GM18519 (cell line): Measurements from ENCODE around the gene SLC25A1.

ENCODE experiments used
- ATAC-seq: cut with Tn5 transposase; IDR thresholded peaks from one replicate; pipeline ENCODE4 v1.9.1; 2021; ENCODE audit warnings: mild to moderate bottlenecking, moderate library complexity; ENCODE audit not compliant: unreplicated experiment, low FRiP score

The SLC25A1 gene

DNA sequence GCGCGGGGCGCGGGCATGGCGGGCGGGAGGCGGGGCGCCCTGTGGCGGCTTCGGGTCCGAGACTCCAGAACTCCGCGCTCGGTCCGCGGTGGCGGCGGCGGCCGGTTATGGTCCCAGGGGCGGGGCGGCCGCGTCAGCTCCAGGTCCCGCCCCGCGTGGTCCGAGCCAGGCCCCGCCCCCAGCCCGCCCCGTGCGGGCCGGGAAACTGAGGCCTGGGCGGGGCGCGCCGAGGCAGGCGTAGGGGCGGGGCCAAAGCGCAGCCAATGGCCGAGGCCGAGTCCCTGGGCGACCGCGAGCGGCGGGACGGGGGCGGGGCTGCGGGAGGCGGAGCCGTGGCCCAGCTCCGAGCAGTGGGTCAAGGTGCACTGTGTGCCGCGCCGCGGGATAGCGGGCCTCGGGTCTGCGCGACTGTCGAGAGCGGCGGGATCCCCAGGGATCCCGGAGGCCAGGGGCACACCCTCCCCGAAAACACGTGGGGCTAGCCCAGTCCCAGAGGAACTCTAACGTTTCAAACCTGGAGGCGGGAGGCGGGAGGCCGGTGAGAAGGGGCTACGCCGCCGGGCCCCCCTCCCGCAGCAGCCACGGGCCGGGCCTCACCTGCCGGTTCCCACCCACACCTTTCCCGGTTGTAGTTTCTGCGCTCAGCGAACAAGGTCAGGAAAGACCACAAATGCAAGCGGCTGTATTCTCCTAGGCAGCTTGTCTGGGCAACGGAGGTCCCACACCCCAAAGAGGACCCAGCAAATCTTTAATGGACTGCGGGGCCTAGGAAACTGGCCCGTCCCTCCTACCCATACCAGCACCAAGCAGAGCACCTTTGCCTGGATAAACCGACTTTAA lies at the start of gene SLC25A1:
Gene SLC25A1 (minus strand): TSS at position 80 of the 840 bp plus-strand sequence. CDS start 63 bp downstream, at position 17.
- peak; percentile 38 for ATAC-seq

DNA sequence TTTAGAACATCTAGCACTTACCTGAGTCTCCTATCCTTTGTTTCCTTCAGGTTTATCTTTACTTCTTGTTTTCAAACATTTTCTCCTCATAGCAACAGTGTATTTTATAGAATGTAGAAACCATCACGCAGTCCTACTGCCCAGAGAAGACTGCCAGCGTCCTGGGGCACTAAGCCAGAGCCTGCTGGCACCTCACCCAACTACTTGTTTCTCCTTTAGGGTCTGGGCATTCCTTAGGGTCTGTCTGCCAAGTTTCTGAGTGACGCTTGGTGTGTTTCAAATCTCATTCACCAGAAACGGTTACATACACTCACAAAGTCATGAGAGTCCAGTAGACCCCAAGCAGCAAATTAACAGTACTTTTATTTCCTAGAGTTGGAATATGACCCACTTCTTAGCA lies 49.6 kb upstream of the SLC25A1 start:
- no peak for ATAC-seq

DNA sequence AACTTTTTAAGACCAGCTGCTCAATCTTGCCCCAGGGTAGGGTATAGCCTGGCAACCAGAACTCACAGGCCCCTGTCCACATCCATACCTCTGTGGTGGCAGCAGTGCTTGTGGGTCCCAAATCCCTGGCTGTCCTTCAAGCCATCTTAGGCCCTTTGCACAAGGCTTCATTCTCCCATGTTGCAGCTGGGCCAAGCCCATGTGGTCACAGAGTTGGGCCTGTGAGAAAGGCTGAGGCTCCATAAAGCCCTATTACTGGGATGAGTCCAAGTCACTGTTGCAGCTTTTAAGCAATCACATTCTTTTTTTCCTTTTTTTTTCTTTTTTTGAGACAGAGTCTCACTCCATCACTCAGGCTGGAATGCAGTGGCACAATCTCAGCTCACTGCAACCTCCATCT lies 47.9 kb upstream of the SLC25A1 start:
- no peak for ATAC-seq

DNA sequence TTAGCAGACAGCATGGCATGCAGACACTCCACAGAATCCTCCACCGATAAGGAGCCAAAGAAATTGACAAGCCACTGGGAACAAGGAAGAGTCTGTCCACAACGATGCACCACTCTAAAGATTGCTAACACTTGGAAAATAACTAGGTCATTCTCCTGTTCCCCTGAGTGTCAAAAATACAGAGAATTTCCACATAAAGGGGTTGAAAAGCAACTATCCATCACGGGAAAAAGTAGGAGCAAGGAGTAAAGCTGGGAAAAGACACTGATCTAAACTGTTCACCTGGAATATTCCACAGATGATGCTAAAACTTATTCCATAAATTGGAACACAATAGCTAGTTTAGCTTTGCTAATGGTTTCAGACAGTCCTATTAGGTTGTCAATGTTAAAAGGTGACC lies 47.0 kb upstream of the SLC25A1 start:
- ATAC-seq: no peak

DNA sequence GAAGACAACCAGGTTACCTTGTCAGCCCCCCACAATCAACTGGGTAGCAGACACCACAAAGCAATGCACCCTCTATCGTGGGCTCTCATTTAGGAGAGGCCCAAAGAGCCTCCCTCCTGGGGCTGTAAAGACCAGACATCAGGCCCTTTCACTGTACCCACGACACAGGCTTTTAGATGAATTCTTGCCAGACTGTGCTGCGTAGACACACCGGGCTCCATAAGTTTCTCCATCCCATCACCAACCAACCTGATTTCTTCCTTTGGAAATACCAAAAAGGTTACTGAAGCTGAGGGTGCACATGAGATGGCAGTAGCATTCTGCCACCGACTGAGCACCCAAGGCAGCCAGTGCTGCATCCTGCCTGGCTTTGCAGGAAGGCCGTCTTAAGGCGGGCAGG lies 46.4 kb upstream of the SLC25A1 start:
- ATAC-seq: no peak

DNA sequence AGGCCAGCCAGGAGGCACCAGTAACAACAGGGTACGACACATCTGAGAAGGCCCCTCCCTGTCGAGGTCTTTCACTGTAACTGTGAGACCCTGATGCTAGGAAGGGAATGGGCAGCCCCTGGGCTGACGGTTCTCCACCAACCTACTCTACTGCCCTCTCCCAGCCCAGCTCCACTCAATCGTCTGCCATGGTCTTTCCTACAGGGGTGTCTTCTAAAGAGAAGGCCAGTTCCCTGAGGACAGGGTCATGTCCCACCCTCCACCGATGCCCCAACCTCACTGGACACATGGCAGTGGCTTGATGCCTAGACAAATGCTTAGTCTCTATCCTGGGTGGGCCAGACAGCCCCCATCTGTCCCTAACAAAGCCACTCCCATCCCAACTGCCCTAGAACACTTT lies 46.0 kb upstream of the SLC25A1 start:
- ATAC-seq: no peak

DNA sequence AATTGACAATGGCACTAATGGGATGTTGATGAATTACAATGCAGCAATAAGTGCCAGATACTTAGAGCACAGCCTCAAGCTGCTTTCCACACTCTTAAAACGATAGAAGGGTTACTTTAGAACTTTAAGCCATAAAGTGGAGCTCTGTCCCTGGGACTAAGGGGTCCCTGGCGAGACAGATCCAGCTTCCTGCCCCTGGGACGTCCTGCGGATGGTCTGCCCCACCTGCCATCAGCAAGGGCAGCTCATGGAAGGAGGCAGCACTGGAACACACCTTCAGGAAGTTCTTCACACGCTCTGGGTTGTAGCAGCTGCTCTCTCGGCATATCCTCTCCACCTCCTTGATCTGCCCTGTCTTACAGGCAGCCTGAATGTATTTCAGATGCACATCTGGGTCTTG lies 45.1 kb upstream of the SLC25A1 start:
- ATAC-seq: no peak

DNA sequence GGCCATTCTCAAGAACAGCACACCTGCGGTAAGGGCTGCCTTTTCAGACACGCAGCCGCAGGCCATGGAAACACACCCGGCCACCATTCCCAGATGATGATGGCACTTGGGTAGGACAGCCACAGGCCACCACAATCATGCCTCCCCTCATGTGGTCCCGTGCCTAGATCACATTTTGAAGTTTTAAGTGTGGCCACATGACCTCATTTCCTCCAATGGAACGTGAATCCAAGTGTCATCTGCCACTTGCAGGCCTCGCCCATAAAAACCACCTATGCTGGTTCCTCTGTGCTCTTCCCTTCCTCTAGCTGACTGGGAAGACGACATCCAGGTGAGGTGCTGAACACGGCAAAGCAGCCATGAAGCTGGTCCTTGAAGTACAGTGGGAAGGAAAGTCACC lies 44.6 kb upstream of the SLC25A1 start:
- ATAC-seq: no peak

DNA sequence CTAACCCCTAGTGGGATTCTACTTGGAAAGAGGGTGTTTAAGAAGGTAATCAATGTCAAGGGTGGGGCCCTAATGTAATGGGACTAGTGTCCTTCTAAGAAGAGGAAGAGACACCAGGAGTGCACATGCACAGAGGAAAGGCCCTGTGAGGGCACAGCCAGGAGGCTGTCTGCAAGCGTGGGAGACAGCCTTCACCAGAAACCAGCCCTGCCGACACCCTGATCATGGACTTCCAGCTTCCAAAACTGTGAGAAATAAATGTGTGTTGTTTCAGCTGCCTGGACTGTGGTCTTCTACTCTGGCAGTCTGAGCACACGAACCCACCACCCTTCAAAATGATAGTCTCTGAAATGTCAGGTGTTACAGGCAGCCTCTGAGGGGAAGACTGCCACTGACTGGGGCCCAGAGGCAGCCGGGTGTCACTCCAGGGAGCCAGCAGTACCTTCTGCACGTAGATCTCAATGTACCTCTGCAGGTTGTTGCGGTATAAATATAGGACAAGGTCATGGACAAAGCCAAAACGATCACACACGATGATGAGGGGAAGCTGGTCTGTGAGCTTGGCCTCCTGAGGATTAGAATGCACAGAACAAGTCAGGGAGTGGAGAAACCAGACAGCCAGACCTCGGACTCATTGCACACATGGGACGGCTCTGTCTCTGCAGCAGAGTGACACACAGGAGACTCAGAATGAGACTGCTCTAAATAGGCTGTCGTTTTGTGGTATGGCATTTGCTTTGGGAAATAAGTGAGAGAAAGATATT lies 43.9 kb upstream of the SLC25A1 start:
- no peak for ATAC-seq

DNA sequence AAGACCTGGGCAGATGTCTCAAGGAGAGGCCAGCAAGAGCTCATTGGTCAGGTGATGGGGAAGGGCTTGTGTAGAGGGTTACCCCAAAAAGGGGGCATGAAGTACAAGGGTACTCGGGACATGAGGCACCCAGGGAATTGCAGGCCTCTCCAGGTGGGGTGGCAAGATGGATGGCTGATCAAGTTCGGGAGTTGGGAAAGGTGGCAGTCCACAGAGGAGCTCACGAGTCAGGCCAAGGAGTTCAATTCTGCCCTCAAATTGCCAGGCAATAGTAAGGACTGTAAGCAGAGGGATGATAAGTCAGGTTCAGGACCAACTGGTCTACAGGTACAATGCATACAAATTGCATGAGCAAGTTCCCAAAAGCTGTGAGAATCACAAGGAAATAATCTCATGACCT lies 42.3 kb upstream of the SLC25A1 start:
- no peak for ATAC-seq

DNA sequence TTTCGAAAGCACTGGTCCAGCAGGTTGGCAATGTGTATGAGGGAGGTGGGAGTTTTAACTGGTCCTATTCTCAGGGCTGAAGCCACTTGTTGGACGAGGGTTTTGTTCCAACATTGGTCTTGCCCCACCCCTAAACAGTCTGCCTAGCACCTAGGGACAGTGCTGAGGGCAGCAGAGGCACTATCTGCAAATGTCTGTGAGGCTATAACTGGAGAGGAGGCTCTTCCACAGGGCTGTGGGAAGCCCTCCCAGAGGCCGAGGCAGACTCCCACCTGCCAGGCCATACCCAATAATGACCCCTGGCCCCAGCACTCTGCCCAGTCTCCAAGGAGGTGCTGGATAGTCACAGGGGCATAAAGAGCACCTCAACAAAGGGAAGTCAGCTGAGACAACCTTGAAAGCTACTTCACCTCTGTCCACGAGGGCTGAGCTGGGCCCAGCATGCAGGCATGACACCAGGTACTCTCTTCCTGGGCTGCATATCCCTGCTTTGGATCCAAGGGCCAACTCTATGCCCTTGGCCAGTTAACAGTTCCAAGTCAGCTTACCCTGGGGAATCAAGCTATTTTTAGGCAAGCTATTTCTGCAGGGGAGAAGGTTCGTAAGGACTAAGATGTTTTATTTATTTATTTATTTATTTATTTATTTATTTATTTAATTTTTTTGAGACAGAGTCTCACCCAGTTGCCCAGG lies 40.2 kb upstream of the SLC25A1 start:
- no peak for ATAC-seq

DNA sequence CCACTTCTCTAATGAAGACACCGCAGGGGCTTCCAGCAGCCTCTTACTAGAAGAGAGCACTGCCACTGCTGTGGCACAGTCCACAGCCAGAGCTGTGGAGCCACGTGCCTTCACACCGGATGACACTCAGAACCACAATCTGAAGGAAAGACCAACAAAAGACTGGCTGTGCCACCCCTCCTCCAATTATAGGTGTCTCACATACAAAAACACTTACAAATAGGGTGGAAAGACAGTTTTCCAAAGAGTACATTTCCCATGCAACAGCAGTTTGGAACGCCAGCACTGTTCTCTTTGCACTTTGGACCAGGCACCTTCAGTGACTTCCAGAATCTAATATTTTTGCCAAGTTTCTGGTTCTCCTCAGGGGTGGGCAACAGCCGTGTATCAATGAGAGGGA lies 38.0 kb upstream of the SLC25A1 start:
- no peak for ATAC-seq

DNA sequence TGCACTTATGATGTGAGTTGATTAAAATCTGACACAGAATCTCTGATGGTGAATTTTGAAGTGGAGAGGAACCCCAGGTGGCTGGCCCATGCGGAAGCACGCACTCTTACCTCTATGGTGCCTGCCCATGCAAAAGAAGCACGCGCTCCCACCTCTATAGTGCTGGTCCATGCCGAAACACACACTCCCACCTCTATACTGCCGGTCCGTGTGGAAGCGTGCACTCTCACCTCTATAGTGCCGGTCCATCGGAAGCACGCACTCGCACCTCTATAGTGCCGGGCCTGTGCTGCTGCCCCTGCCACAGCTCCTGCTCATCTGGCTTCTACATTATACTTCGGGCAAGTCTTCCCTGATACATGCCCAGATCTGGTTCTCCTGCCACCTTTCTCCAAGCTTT lies 36.8 kb upstream of the SLC25A1 start:
- ATAC-seq: no peak

DNA sequence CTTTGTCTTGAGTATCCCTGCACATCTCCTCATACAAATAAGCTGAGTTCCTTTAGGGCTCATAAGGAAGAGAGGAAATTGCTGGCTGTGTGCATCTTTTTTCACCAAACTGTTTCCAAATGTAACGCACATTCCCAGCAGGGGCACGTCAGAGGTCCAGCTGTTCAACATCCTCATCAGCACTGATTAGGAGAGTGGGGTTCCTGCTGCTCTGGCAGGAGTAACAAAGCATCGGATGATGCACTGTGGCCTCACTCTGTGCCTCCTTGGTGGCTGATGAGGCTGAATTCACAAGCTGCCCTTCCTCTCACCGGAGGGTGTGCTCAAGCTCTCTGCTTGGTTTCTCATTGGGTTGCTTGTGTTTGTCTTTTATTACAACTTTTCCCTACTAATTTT lies 35.5 kb upstream of the SLC25A1 start:
- no peak for ATAC-seq

DNA sequence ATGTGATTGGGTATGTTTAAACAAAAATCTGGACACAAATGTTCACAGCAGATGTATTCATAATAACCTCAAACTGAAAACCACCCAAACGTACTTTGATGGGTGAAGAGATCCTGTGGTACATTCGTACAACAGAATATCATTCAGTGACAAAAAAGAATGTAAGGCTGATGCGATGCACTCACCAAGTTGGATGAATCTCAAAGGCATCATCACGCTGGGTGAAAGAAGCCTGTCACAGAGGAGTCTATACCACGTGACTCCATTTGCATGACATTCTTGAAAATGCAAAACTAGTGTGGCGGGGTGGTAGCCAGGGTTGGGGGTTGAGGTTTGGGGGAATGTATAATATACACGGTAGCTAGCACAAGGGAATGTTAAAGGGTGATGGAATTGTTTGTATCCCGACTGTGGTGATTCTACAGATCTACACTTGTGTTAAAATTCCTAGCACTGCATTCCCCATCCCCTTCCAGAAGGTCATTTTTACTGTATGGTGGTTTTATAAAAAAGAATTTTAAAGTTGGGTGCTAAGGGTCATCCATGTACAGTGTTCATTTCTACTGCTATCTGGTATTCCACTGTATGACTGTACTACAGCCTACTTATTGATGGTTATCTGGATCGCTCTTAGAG lies 35.0 kb upstream of the SLC25A1 start:
- ATAC-seq: no peak

DNA sequence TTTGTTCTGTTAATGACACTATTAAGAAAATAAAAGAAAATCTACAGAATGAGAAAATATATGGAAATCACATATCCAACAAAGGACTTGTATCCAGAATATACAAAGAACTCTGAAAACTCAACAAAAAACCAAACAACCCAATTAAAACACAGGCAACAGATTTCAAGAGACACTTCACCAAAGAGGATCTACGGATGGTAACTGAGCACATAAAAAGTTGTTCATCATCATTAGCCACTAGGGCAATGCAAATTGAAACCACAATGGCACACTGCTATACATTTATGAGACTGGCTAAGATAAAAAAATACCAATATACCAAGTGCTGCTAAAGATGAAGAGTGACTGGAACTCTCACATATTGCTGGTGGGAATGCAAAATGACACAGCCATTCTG lies 34.5 kb upstream of the SLC25A1 start:
- no peak for ATAC-seq

DNA sequence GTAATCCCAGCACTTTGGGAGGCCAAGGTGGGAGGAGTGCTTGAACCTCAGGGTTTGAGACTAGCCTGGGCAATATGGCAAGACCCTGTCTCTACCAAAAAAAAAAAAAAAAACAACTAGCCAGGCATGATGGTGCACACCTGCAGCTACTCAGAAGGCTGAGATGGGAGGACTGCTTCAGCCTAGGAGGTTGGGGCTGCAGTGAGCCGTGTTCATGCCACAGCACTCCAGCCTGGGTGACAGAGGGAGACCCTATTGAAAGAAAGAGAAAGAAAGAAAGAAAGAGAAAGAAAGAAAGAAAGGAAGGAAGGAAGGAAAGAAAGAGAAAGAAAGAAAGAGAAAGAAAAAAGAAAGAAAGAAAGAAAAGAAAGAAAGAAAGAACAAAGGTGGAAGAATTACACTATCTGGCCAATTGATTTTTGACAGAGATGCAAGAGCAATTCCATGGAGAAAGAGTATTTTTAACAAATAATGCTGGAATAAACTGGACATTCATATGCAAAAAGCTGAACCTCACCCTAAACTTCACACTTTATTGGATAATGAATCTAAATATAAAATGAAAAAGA lies 33.9 kb upstream of the SLC25A1 start:
- ATAC-seq: no peak

DNA sequence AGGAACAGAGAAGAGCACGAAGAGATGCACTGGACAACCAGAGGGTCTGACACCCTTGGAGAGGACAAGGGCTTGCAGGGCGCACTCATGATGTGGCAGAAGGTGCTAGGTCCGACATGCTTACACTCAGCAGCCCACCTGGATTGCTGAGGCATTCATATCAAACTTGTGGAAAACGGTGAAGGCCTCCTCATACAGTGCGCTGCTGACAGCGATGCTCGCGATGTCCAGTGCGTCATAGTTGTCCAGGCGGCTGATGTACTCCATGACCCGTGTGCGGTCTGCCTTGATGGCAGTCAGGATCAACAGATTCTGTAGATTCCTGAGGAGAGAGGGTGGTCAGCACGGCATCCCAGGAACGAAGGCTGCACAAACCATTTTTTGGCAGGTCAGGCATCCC lies 31.7 kb upstream of the SLC25A1 start:
- no peak for ATAC-seq

DNA sequence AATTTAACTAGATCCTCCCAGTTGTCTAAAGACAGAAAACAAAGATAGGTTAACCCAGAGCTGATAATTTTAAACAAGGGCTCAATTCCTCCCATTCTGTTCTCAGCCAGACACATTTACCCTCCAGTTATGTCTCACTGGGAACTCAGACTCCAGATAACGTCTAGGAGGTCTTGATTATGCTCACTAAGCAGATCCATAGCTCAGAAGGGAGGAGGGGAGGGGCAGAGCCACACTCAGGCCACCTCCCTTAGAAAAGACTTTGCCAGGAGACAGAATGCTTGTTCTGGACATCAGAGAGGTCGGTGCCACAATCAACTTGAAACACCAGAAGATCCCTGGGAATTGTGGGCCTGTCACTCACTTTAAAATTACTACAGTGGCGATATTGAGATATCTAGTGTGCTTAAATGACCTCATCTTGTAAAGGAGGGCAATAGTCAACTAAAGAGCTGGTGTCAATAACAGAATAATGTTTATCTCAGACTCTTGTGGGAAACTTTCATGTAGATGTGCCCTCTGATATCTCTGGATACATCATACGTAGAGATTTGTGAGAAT lies 29.8 kb upstream of the SLC25A1 start:
- no peak for ATAC-seq

DNA sequence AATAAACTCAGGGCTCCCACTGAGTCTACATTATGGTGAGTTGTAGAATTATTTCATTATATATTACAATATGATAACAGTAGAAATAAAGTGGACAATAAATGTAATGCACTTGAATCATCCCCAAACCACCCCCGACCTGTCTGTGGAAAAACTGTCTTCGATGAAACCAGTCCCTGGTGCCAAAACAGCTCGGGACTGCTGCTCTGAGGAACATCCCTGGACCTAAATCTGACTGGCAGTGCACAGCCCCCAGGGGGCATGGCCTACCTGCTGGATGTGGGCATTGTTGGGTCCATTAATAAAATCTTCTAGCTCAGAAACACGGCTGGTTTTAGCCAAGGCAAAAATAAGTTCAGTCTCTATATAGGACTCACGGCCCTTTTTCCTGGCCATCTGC lies 29.3 kb upstream of the SLC25A1 start:
- no peak for ATAC-seq
